Activated naive CD4-positive, alpha-beta T cell treated with anti-CD3 and anti-CD28 coated beads, Interleukin-2, amount 10 ng/mL, durations not matched to agents 7 days and 5 days (primary cell): Measurements from ENCODE around the gene GTF2F1.

Experiments used
- CTCF ChIA-PET: fragments of 350-600 bp; sonication (Branson Sonifier 250); formaldehyde crosslinking; loops from one replicate; lab custom pipeline; 2021; ENCODE audit warnings: antibody characterized with exemption; lab: Charles Lee
- DNase-seq: peaks from one replicate; pipeline ENCODE4 v3.0.0-alpha.2; 2020
- H3K27ac Mint-ChIP-seq: one replicate; pipeline ENCODE4 v1.8.0; 2021; ENCODE audit warnings: mild to moderate bottlenecking, moderate library complexity, mixed read lengths
- H3K27me3 Mint-ChIP-seq: one replicate; pipeline ENCODE4 v1.8.0; 2021; ENCODE audit warnings: mild to moderate bottlenecking, mixed read lengths
- H3K36me3 Mint-ChIP-seq: one replicate; pipeline ENCODE4 v1.8.0; 2021; ENCODE audit warnings: mixed read lengths
- H3K4me1 Mint-ChIP-seq: one replicate; pipeline ENCODE4 v1.8.0; 2021; ENCODE audit warnings: mixed read lengths
- H3K4me3 Mint-ChIP-seq: one replicate; pipeline ENCODE4 v1.8.0; 2021; ENCODE audit warnings: mild to moderate bottlenecking, moderate library complexity, mixed read lengths
- H3K9me3 Mint-ChIP-seq: one replicate; pipeline ENCODE4 v1.8.0; 2021; ENCODE audit warnings: mixed read lengths

GTF2F1 gene

DNA sequence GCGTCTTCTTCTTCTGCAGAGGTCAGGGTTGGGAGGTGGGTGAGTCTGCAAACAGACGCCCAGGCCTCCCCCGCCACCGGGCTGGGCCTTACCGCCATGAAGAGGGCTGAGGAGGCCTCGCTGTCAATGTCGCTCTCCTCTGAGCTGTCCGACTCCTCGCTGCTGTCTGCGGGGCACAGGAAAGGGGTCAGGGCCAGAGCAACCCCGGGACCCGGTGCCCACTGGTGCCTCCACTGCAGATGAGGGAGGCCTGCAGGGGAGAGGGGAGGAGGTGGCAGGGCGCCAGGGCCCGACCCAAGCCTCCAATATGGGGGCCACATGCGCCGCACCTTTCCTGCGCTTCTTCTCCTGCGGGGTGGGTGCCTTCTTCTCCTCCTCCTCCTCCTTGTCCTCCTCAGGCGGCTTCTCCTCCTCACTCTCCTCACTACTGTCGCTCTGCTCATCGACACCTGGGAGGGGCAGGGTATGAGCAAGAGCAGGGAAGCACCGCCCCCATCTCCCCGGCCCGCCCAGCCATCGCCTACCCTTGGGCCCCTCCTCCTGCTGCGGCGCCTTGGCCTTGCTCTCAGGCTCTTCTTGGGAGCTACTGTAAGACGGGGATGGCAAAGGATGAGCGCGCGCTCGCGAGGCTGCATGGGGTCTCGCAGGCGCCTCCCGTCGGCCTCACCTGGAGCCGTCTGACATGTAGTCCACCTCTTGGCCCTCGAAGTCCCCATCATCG is 11.8 kb downstream of the GTF2F1 start:
- DNase-seq, result no peak
- Mint-ChIP-seq H3K4me1 (no peaks in the 10 kb centered on the region), H3K27ac (no peak overlapping the region), H3K36me3 (peaks cover 42% of the 10 kb centered on the region), H3K4me3 (no peak overlapping the region), H3K27me3 (no peaks in the 10 kb centered on the region), H3K9me3 (no peaks in the 10 kb centered on the region)
- CTCF ChIA-PET, result interaction anchor here (0.7 kb wide), 1 partner anchor 8 kb away, joined by 3 read pairs; no protein-coding TSS in a partner anchor

DNA sequence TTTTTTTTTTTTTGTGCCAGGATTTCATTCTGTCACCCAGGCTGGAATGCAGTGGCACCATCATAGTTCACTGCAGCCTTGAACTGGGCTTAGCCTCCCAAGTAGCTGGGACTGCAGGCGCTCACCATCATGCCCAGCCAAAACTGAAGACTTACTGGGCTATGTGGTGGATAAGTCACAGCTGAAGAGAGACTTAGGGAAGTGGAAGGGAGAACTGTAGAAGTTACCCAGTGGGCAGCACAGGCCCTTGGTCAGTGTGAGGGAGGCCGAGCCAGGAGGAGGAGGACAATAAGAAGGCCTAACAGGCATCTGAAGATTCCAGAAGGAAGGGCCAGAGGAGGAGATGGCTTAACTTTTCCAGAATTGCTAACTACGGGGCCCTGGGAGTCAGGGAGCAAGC is 13.2 kb downstream of the GTF2F1 start:
- no peak overlapping the region for H3K27ac Mint-ChIP-seq
- H3K36me3 Mint-ChIP-seq, result peaks cover 34% of the 10 kb centered on the region
- H3K4me3 Mint-ChIP-seq, result no peak overlapping the region
- DNase-seq, result no peak
- CTCF ChIA-PET, result no interaction called here
- no peaks in the 10 kb centered on the region for H3K4me1 Mint-ChIP-seq
- no peaks in the 10 kb centered on the region for H3K9me3 Mint-ChIP-seq
- H3K27me3 Mint-ChIP-seq, result no peaks in the 10 kb centered on the region

DNA sequence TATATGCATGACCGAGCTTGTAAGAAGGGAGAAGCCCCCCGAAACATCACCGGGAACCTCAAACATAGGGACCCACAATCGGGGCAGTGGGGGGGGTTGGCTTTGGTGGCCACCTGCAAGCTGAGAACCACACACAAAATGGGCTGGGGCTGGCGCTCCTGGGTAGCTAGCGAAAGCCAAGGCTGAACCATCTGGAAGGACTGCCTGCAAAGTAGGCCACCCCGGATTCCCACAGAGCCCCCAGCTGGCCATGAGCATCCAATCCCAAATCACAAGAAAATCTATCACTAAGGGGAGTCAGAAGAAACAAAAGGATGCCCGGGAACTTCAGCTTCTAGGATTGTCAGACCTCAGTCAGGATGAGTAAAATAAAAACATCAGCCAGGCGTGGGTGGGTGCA is 14.5 kb downstream of the GTF2F1 start:
- Mint-ChIP-seq H3K4me3 (no peak overlapping the region), H3K27me3 (no peaks in the 10 kb centered on the region), H3K9me3 (no peaks in the 10 kb centered on the region), H3K27ac (no peak overlapping the region), H3K4me1 (peaks cover 4% of the 10 kb centered on the region), H3K36me3 (peaks cover 33% of the 10 kb centered on the region)
- DNase-seq, result no peak
- CTCF ChIA-PET, result no interaction called here

DNA sequence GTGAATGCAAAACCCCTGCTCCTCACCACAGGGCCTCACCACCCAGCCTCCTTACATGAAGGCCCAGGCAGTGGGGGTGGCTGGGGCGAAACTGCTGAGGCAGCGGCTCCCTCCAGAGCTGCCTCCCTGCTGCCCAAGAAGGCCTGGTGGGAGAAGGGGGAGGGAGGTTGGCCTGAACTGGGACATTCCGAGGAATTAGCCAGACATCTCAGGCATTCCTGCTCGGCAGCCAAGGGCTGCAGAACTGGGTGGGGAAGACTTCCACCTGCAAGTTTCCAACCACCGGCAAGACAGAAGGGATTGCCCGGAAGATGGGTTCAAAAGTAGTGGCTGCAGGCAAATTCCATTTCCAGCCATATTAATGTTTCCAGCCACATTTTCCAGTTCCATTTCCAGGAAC is 14.9 kb downstream of the GTF2F1 start:
- CTCF ChIA-PET, result no interaction called here

DNA sequence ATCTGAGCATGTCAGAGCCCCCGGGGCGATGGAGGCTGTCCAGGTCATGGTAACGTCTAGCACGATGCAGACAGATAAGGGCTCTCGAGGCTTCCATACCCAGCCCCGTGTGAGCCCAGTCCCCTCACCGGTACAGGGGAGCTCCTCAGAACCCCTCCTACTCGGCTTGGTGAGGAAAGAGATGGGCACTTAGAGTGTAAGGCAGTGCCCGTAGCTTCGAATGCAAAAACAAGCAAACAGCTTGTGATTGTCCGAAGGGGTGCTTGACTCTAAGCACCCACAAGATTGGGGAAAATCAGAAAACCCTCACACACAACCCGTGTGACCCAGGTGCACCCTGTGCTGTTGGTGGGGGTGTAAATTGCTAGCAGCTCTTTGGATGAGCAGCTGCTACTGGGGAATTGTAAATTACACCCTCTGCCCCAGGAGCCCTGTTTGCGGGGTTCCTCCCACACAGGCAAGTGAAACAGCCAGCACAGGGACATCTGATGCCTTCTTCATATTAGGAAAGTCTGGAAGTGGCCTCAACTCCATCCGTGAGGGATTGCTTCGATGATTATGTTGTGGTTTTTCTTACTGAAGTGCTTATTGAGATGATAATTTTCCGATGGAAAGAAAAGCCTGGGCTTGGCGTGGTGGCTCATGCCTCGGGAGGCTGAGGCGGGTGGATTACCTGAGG is 16.3 kb downstream of the GTF2F1 start:
- CTCF ChIA-PET, result no interaction called here
- Mint-ChIP-seq H3K9me3 (no peaks in the 10 kb centered on the region), H3K36me3 (peaks cover 22% of the 10 kb centered on the region), H3K27me3 (no peaks in the 10 kb centered on the region), H3K4me3 (no peak overlapping the region), H3K4me1 (peaks cover 12% of the 10 kb centered on the region), H3K27ac (no peak overlapping the region)
- no peak for DNase-seq

More for the DNA sequence above, 14.9 kb downstream of the GTF2F1 start:
- Mint-ChIP-seq H3K9me3 (no peaks in the 10 kb centered on the region), H3K4me1 (peaks cover 7% of the 10 kb centered on the region), H3K36me3 (peaks cover 28% of the 10 kb centered on the region), H3K27ac (no peak overlapping the region), H3K4me3 (no peak overlapping the region), H3K27me3 (no peaks in the 10 kb centered on the region)
- no peak for DNase-seq

DNA sequence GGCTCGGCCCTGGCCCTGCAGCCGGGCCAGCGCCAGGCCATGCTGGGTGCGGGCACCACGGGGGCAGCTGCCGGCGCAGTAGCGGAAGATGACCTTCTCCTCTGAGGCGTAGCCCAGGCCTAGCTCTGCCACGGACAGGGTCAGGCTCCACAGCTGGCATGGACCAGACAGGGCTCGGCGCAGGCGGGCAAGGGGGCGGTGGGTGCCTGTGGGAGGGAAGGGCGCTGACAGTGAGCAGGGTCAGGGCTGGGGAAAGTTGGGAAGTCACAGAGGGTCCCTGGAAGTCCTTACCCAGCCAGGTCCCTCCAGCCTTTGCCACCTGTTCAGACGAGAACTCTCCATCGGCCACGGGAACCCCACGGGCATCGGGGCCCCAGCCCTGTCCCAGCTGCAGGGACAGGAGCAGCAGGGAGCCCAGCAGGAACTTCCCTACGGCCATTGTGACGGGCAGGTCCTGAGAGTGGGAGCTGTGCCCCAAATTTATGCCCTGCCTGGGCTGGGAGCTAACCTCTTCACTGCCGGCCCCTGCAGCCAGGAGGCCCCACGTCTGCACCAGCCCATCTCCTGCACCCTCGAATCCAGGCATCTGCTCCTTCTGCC is 17.5 kb downstream of the GTF2F1 start, which contains the start of gene PSPN:
Gene PSPN, minus strand, starts transcription at position 523 of the 600 bp plus-strand sequence. Its CDS starts 84 bp downstream, at position 439.
- H3K9me3 Mint-ChIP-seq, result no peaks in the 10 kb centered on the region
- CTCF ChIA-PET, result no interaction called here
- H3K4me1 Mint-ChIP-seq, result peaks cover 16% of the 10 kb centered on the region
- H3K27me3 Mint-ChIP-seq, result no peaks in the 10 kb centered on the region
- H3K27ac Mint-ChIP-seq, result no peak within 1 kb of the TSS
- no peak for DNase-seq
- H3K36me3 Mint-ChIP-seq, result peaks cover 14% of the 10 kb centered on the region
- H3K4me3 Mint-ChIP-seq, result no peak within 1 kb of the TSS

DNA sequence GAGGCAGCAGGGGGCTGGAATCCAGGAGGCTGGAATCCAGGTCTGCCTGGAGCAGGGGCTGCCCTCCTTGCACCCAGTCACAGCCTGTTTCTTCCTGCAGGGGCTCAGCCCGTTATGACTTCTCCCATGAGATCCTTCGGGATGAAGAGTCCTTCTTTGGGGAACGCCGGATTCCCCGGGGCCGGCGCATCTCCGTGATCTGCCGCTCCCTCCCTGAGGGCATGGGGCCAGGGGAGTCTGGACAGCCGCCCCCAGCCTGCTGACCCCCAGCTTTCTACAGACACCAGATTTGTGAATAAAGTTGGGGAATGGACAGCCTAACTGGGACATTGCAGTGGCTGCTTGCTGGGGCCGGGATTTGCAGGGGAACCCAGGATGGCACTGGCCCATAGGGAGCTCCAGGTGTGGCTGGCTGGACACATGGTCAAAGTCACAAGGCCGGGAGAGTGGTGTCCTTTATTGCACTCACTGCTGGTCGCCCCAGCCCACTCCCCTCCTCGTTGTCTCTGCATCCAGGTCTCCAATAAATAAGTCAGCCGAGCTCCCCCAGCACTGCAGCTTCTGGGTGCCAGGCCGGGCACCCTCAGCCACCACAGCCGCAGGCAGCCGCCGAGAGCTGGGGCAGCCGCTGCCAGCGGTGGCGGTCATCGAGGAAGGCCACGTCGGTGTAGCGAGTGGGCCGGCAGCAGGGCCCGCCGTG is 18.1 kb downstream of the GTF2F1 start:
- Mint-ChIP-seq H3K4me1 (peaks cover 17% of the 10 kb centered on the region), H3K9me3 (no peaks in the 10 kb centered on the region), H3K36me3 (peaks cover 10% of the 10 kb centered on the region), H3K4me3 (no peak overlapping the region), H3K27ac (no peak overlapping the region), H3K27me3 (no peaks in the 10 kb centered on the region)
- CTCF ChIA-PET, result no interaction called here
- DNase-seq, result no peak

DNA sequence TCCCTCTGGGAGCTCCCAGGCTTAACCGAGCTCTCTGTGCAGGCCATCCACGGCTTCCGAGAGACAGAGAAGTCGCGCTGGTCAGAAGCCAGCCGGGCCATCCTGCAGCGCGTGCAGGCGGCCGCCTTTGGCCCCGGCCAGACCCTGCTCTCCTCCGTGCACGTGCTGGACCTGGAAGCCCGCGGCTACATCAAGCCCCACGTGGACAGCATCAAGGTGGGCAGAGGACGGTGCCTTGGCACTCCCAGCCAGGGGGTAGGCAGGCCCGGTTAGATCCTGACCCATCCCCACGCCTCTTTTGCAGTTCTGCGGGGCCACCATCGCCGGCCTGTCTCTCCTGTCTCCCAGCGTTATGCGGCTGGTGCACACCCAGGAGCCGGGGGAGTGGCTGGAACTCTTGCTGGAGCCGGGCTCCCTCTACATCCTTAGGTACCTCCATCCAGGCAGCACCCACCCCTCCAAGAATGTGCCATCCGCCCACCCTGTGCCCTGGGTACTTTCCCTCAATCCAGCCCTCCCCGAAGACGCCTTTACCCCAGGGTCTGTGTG is 18.7 kb downstream of the GTF2F1 start:
- Mint-ChIP-seq H3K27me3 (no peaks in the 10 kb centered on the region), H3K36me3 (peaks cover 12% of the 10 kb centered on the region), H3K4me3 (peak overlapping the region; percentile 77), H3K27ac (no peak overlapping the region), H3K4me1 (peaks cover 21% of the 10 kb centered on the region), H3K9me3 (no peaks in the 10 kb centered on the region)
- CTCF ChIA-PET, result no interaction called here
- no peak for DNase-seq

DNA sequence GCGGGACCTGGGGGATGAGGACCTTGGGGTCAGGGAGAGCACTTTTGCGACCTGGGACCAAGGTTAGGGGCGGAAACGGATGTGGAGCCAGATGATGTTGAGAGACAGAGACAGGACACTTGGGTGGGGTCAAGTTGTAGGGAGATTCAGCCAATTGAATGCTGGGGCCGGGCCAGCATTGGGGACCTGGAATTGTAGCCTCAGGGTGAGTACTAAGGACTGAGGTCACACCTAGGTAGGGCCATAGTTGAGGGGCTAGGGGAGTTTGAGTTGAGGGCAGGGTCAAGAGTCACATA is 19.2 kb downstream of the GTF2F1 start:
- no peaks in the 10 kb centered on the region for H3K9me3 Mint-ChIP-seq
- peaks cover 22% of the 10 kb centered on the region for H3K4me1 Mint-ChIP-seq
- peak overlapping the region; percentile 77 for H3K4me3 Mint-ChIP-seq
- peak overlapping the region; percentile 98 for H3K27ac Mint-ChIP-seq
- peaks cover 14% of the 10 kb centered on the region for H3K36me3 Mint-ChIP-seq
- CTCF ChIA-PET, result no interaction called here
- no peak for DNase-seq
- H3K27me3 Mint-ChIP-seq, result no peaks in the 10 kb centered on the region

DNA sequence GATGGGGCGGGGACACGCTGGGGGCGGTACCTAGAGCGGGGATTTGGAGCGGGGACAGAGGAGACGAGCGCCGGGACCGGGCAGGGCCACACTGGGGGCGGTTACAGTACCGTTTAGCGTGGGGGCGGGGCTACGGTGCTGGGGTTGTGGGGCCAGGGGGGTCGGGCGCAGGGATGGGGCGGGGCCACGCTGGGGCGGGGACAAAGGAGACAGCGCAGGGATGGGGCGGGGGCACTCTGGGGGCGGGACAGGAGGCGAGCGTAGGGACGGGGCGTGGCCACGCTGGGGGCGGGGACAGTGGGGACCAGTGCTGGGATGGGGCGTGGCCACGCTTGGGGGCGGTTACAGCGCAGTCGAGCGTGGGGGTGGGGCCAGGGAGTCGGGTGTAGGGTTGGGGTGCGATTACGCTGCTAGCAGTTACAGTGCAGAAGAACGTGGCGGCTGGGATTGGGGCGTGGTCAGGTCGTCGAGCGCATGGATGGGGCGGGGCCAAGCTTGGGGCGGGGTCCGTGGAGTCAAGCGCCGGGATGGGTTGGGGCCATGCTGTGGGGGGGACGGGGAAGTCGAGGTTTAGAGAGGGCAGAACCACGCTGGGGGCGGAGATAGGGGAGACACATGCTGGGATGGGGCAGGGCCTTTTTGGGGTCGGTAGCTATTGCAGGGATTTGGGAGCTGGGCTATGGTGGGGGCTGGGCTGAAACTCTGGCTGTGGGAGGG is 19.7 kb downstream of the GTF2F1 start:
- H3K27me3 Mint-ChIP-seq, result no peaks in the 10 kb centered on the region
- peak overlapping the region; percentile 77 for H3K4me3 Mint-ChIP-seq
- CTCF ChIA-PET, result interaction anchor here (1.0 to 1.7 kb wide), 2 partner anchors 10 to 20 kb away, joined by 3 to 7 read pairs; no protein-coding TSS in a partner anchor
- H3K36me3 Mint-ChIP-seq, result peaks cover 13% of the 10 kb centered on the region
- DNase-seq, result peak; percentile 100
- peak overlapping the region; percentile 98 for H3K27ac Mint-ChIP-seq
- no peaks in the 10 kb centered on the region for H3K9me3 Mint-ChIP-seq
- H3K4me1 Mint-ChIP-seq, result peaks cover 22% of the 10 kb centered on the region

DNA sequence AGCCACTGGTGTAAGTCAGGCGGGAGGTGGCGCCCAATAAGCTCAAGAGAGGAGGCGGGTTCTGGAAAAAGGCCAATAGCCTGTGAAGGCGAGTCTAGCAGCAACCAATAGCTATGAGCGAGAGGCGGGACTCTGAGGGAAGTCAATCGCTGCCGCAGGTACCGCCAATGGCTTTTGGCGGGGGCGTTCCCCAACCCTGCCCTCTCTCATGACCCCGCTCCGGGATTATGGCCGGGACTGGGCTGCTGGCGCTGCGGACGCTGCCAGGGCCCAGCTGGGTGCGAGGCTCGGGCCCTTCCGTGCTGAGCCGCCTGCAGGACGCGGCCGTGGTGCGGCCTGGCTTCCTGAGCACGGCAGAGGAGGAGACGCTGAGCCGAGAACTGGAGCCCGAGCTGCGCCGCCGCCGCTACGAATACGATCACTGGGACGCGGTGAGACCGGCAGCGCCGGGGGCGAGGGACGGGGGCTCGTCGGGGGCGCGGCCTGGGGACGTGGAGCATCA is 20.3 kb downstream of the GTF2F1 start, which contains the start of gene ALKBH7:
Gene ALKBH7, plus strand, starts transcription at position 201 of the 502 bp plus-strand sequence. Its CDS starts 27 bp downstream, at position 228.
- Mint-ChIP-seq H3K27ac (peak within 1 kb of the TSS; percentile 98), H3K27me3 (no peaks in the 10 kb centered on the region), H3K9me3 (no peaks in the 10 kb centered on the region), H3K36me3 (peaks cover 15% of the 10 kb centered on the region), H3K4me3 (peak within 1 kb of the TSS; percentile 77), H3K4me1 (peaks cover 22% of the 10 kb centered on the region)
- CTCF ChIA-PET, result interaction anchor here (1.0 to 1.7 kb wide), 2 partner anchors 9 to 19 kb away, joined by 3 to 7 read pairs; no protein-coding TSS in a partner anchor
- DNase-seq, result peak; percentile 98

DNA sequence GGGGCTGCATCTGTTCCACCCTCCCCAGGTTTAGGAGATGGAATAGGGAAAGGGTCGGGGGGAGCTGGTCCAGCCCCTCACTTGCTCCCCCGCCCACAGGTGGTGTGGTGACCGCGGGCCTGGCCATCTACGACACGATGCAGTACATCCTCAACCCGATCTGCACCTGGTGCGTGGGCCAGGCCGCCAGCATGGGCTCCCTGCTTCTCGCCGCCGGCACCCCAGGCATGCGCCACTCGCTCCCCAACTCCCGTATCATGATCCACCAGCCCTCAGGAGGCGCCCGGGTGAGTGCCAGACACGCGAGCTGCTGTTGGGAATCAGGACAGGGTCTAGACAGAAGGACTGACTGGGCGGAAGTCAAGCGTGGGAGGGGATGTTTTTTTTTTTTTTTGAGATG is 28.6 kb downstream of the GTF2F1 start:
- H3K27ac Mint-ChIP-seq, result peak overlapping the region; percentile 60
- CTCF ChIA-PET, result interaction anchor here (1.9 kb wide), 1 partner anchor 8 kb away, joined by 7 read pairs; the partner anchor contains the start of gene ALKBH7
- peak overlapping the region; percentile 35 for H3K4me3 Mint-ChIP-seq
- H3K9me3 Mint-ChIP-seq, result no peaks in the 10 kb centered on the region
- H3K4me1 Mint-ChIP-seq, result peaks cover 23% of the 10 kb centered on the region
- peaks cover 39% of the 10 kb centered on the region for H3K36me3 Mint-ChIP-seq
- no peak for DNase-seq
- no peaks in the 10 kb centered on the region for H3K27me3 Mint-ChIP-seq

DNA sequence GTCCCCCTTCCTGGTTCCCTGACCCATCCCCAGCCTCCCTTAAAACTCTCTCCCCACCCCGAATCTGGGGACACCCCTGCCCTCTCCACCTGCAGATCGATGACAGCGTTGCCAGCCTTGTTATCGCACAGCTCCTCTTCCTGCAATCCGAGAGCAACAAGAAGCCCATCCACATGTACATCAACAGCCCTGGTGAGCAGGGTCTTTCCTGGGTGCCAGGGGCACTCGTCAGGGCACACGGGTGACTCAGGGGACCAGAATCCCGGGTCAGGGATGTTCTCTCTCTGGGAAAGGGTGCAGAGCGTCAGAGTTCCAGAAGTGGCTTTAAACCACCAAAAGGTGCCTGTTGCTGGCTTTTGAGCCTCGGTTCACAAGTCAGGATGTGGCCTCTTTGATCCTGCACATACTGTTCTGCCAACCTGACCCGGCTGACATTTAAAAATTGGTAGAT is 30.6 kb downstream of the GTF2F1 start:
- CTCF ChIA-PET, result interaction anchor here (1.9 kb wide), 1 partner anchor 10 kb away, joined by 7 read pairs; the partner anchor contains the start of gene ALKBH7
- peak; percentile 73 for DNase-seq

More for the DNA sequence above, 30.6 kb downstream of the GTF2F1 start:
- peak overlapping the region; percentile 99 for H3K27ac Mint-ChIP-seq
- no peaks in the 10 kb centered on the region for H3K9me3 Mint-ChIP-seq
- peaks cover 21% of the 10 kb centered on the region for H3K4me1 Mint-ChIP-seq
- no peaks in the 10 kb centered on the region for H3K27me3 Mint-ChIP-seq
- H3K36me3 Mint-ChIP-seq, result peaks cover 29% of the 10 kb centered on the region
- peak overlapping the region; percentile 95 for H3K4me3 Mint-ChIP-seq
